Measurements from ENCODE around the gene RPRD1A.
"Not testable (repeated sequence)": the region's sequence is repeated elsewhere in the genome, so short reads cannot be mapped to it uniquely, and the experiment has no call there.

Gene RPRD1A

GRCh38 chr18:36031407-36031806 lies 36.0 kb downstream of the RPRD1A start:
- DNase-seq (ENCODE audit: low read depth), result no peak

GRCh38 chr18:36028859-36029258 lies 38.5 kb downstream of the RPRD1A start:
- no peak for DNase-seq (ENCODE audit: low read depth)

GRCh38 chr18:36025025-36025424 lies 42.3 kb downstream of the RPRD1A start:
- DNase-seq (ENCODE audit: low read depth), result no peak

GRCh38 chr18:36024241-36024640 lies 43.1 kb downstream of the RPRD1A start:
- not testable (repeated sequence) for DNase-seq (ENCODE audit: low read depth)

- DNase-seq (ENCODE audit: low read depth), result no peak
Observed at GRCh38 chr18:36023336-36023735, 44.0 kb downstream of the RPRD1A start.

- no peak for DNase-seq (ENCODE audit: low read depth)
Observed at GRCh38 chr18:36020174-36020711, 47.1 kb downstream of the RPRD1A start.

GRCh38 chr18:36017232-36017631 lies 50.1 kb downstream of the RPRD1A start:
- DNase-seq (ENCODE audit: low read depth), result no peak

- no peak for DNase-seq (ENCODE audit: low read depth)
Observed at GRCh38 chr18:36015629-36016028, 51.7 kb downstream of the RPRD1A start.

- no peak for DNase-seq (ENCODE audit: low read depth)
Observed at GRCh38 chr18:36012891-36013290, 54.5 kb downstream of the RPRD1A start.

- DNase-seq (ENCODE audit: low read depth), result no peak
Observed at GRCh38 chr18:36009214-36009613, 58.1 kb downstream of the RPRD1A start.

GRCh38 chr18:36006997-36007396 lies 60.4 kb downstream of the RPRD1A start:
- no peak for DNase-seq (ENCODE audit: low read depth)

- DNase-seq (ENCODE audit: low read depth), result no peak
Observed at GRCh38 chr18:35999925-36000324, 67.4 kb downstream of the RPRD1A start.

- DNase-seq (ENCODE audit: low read depth), result no peak
Observed at GRCh38 chr18:35998967-35999366, 68.4 kb downstream of the RPRD1A start.

- DNase-seq (ENCODE audit: low read depth), result no peak
Observed at GRCh38 chr18:35993013-35993412, 74.3 kb downstream of the RPRD1A start.

GRCh38 chr18:35991696-35992095 lies 75.7 kb downstream of the RPRD1A start:
- no peak for DNase-seq (ENCODE audit: low read depth)

- DNase-seq (ENCODE audit: low read depth), result no peak
Observed at GRCh38 chr18:35983818-35984217, 83.5 kb downstream of the RPRD1A start.

- no peak for DNase-seq (ENCODE audit: low read depth)
Observed at GRCh38 chr18:35983147-35983546, 84.2 kb downstream of the RPRD1A start.

- no peak for DNase-seq (ENCODE audit: low read depth)
Observed at GRCh38 chr18:35982409-35983114, 84.8 kb downstream of the RPRD1A start.

GRCh38 chr18:35979112-35979511 lies 88.2 kb downstream of the RPRD1A start:
- DNase-seq (ENCODE audit: low read depth), result no peak

- DNase-seq (ENCODE audit: low read depth), result no peak
Observed at GRCh38 chr18:35974181-35974580, 93.2 kb downstream of the RPRD1A start.

- DNase-seq (ENCODE audit: low read depth), result no peak
Observed at GRCh38 chr18:35973650-35974049, 93.7 kb downstream of the RPRD1A start.

GRCh38 chr18:35972197-35973000 lies 95.0 kb downstream of the RPRD1A start, which contains the start of gene RMP24:
Gene RMP24, plus strand, starts transcription at chr18:35972679.
- DNase-seq (ENCODE audit: low read depth), result peak; percentile 79

GRCh38 chr18:35971661-35972196 lies 95.6 kb downstream of the RPRD1A start:
- no peak for DNase-seq (ENCODE audit: low read depth)

All from CMK (cell line).